NCI-H69 (cell line): ENCODE data around the gene CAMK4.
A peak's percentile ranks its signal among the peaks of the same experiment; 100 is the strongest.

Experiments
- DNase-seq: peaks from one replicate; lab custom pipeline; 2025; lab: John Stamatoyannopoulos, UW

Gene CAMK4

DNA sequence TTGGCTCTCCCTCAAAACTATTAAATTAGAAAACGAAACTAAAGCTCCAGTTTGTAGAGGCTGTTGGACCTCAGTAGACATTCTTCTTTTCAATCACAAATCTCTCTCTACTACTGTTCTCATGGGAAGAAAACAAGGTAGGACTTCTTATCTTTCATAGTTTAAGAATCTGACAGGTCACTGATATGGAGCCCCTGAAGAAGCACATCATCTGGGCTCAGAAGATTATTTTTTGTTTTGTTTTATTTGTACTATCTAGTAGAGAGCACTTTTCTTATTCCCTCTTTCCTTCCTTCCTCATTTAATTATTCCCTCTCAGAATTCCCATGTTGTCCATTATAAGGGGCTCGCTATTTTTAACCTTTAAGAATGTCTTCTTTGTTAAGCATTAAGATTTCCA, 261.9 kb downstream of the CAMK4 start:
- DNase-seq = no peak

DNA sequence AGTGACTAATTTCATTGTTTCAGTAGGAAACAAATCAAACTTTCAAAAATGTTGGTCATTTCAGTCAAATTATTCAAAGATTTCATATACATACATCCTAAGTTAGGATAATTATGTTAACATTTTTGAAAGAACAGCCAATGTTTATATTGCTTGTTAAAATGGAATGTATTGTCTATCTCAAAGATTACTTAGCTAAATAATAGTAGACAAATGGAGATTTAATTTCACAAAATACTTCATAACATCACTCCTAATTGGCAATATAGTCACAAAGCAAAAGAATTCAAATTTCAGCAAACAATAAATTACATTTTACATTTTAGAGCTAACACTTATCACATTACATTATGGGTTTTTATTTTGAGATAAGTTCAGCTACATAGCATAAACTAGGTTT, 262.7 kb downstream of the CAMK4 start:
- no peak for DNase-seq

DNA sequence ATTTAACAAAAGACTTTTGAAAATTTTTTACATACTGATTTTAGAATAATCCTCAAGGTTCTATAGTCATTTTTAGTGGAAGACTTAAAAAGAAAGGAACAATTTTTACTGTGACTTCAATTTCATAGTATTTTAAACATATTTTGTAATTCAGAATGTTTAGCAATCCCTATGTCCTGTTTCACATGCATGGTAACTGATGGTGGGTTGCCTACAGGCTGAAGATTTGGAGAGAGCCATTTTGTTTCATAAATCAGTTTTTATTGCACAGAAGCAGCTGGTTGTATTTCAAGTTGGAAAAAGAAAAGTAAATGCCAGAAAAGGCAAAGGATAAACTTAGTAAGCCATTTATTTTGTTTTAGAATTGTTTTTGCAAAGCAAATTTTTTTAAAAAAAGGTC, 264.2 kb downstream of the CAMK4 start:
- no peak for DNase-seq

DNA sequence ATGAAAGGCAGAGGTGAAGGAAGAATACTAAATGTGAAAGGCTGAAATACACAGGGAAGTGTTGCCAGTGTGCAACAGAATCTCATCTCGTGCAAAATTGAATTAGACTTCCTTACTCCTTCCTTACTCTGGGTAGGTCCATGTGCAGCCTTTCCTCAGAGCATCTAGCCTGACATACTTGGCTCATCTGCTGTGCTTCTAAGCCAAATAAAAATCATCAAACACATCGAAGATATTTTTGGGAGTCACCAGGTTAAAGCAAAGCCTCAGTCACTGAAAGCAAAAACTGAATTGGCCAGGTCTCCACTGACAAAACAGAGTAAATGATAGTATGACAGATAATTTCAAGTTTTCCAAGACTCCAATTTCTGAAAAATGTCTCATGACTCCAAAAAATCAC, 268.8 kb downstream of the CAMK4 start:
- DNase-seq = no peak

DNA sequence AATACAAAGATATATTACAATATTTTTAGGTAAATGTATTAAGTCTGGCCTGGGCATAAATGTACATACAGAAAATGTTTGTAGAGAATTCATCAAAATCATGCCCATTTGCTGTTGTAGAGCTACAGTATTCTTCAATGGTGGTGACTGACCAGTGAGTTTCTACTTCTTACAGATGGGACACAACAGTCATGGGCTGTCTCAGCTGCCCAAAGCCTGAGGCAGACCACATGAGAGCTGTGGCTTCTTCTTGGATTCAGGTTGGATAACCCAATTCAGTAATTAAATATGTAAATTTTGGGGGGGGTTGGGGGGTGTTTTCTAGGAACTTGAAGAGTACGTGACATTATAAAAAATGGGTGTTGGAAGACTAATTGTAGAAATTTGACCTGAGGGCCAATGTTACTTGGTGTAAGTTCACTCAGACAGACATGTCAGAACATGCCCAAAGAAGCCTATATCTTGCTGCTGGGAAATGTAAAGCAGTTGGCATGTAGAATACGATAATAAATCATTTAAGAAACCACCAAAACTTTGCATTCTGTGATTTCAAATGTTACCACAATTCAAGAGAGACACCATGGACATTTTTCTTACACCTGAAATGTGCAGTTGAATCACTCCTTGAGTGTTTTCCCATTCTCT, 270.3 kb downstream of the CAMK4 start:
- DNase-seq = peak; percentile 95

DNA sequence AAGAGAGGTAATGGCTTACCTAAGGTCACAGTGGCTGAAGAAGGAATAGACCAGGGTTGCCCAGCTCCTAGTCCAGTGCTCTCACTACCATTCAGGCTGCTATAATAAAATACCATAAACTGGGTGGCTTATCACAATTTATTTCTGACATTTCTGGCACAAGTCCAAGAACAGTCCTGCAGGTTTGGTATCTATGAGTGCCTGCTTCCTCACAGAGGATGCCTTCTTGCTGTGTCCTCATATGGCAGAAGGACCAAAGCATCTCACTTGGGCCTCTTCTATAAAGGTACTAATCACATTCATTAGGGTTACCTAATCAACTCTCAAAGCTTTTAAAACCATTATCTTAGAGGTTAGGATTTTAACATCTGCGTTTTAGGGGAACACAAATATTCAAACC, 271.0 kb downstream of the CAMK4 start:
- peak; percentile 88 for DNase-seq

DNA sequence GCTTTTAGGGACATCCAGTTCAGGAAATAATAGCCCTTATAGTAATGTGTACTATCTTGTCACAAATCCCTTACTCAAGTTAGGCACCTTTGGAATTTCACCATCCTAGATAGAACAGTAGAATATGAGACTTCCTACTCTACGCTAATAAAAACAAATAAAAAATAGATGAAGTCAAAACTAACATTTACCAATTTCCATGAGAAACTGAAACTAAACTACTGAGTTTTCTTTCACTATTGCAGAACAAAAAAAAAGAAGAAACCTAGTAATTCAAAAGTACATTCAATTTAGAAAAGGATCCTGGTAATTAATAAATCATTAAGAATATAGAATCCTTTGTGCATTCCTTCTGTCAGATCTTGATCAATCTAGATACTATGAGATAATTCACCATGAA, 274.2 kb downstream of the CAMK4 start:
- no peak for DNase-seq

DNA sequence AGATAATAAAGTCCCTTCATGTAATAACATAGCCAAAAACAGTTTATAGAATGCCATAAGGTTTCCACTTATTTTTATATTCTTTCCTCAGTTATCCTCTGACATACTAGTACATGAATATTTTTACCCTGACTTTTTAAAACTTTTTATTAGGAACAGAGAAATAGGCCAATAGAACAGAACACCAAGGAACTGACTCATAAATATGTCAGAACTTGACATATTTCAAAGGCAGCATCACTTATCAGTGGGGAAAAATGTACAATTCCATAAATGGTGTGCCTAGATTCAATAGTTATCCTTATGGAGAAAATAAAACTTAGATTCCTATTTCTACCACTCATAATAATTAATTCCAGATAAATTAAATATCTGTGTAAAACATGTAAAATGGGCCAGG, 278.8 kb downstream of the CAMK4 start:
- no peak for DNase-seq

DNA sequence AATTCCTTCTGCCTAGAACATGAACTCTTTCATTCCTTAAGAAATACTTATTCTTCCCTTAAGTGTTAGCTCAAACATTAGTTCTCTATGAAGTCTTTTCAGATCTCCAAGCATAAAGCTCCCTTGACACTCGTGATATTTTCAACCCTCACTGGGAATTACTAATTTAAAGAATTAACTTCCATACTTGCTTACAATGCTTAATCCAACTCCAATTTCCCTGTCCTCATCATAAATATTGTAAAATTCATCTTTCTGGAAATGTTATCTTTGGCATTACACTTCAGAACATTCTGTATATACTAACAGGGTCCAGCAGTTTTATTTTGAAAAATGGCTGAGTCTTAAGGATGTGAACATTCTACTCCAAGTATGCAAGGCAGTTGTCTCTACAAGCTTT, 280.9 kb downstream of the CAMK4 start:
- DNase-seq = no peak

DNA sequence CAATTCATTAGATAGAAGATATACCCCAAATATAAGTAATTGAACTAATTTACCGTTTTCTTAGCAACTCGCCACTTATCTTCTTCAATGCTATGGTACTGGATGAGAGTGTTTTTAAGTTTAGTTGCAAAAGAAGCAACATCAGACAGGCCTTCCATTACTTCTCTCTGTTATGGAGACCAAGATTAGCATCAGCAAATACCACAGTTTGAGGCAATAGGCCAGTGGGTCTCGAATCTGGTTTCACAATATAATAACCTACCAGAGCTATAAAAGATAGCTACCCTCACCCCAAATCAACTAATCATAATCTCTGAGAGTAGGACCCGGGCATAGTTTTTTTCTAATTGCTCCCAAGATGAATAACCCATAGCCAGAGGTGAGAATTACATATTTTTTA, 283.1 kb downstream of the CAMK4 start:
- no peak for DNase-seq

DNA sequence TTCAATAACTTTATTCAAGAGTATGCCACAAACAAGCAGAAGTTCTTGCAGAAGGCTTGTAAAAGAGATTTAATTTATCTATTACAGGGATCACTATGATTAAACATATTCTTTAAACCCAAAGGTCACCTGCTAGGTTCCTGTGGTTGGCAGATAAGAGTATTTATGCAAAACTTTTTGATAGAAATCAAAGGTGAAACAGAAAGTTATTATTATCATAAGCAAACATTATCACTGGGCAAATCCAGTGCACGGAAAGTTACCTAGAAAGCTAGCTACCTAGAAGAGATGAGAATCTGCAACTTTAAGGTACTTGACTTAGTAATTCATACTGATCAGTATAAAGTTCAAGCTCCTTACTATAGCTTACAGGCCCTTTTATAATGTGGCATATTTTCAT, 284.9 kb downstream of the CAMK4 start:
- DNase-seq = no peak

DNA sequence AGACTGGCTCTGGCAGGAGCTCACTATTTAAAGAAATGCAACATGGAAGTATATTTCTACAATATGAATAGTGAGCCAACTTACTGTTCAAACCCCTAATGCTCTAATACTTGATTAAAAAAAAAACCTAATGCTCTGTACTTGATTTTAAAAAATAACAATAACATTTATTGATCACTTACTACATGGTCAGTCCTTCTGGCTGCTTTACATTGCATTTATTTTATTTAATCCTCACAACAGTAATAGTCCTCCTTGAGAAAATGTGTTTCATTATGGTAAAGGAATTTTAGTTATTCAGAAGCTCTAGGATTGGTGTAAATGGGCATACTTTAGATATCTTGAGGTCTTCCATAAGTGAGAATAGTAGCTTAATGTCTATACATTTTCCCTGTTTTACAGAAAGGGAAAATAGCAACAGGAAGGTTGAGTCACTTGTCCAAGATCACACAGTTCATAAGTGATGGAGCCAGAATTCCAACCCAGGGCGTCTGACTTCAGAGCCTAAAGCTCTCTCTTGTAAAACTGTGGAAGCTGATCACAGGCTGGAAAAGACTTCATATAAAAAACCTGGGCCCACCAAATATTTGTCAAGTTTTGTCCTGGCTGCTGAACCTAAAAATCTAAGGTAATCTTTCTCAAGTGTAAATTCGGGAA, 287.1 kb downstream of the CAMK4 start:
- peak; percentile 54 for DNase-seq

DNA sequence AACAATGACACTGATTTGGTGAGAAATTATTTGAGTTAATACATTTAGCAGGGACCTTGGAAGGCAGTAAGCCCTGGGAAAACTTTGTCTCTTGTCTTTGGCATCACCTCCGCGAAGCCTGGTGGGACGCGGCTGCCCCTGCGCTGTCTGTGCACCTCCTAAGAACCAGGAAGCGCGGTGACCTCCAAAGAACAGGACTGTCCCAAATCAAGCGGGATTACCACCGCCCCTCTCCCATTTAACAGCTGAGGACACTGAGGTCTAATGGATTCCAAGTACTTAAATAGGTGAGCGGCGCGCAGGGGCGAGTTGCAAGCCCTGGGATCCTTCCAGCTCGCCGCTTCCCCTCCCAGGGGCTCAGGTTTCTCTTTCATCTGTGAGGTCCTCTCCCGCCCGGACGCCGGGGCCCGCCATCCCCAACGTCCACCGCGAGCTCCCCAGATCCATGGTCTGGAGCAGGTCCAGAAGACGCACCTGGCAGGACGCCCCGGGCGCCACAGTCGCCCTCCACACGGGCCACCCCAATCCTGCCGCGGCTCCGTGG, 287.7 kb downstream of the CAMK4 start:
- peak; percentile 94 for DNase-seq

DNA sequence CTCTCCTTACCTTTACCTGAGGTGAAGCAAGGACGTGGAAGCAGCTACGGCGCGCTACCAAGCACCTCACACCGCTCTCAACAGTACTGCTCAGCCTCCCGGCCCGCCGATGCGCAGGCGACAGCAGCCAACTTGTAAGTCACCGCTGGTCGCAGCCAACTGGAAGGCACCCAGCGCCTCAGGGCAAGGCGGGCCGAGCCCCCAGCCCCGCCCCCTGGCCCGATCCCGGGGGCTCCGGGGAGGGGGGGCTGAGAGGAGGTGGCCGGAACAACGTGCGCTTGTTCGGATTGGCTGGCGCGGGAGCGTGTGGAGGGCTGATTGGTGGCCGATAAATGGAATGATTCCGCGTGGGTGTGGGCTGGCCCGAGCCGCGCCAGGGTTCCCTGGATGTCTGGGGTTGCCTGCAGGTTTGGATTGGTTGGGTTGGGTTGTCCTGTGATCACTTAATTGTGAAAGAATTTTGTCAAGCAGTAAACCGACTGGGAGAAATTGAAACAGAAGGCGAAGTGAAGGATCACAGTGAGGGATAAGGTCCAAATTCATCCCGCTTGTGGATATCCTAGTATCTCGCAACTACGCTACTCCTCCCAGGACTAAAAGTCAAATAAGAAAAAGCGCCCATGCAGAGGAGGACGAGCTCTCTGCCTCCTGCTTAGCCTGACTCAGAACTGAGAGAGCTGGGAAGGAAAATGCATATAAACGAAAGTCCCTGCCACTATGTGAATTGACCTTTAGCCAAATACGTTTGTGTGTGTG, 288.4 kb downstream of the CAMK4 start, which contains the start of gene STARD4:
STARD4 (minus strand) TSS at position 161 of the 756 bp plus-strand sequence. CDS start 5,102 bp downstream, outside the sequence.
- peak; percentile 99 for DNase-seq

DNA sequence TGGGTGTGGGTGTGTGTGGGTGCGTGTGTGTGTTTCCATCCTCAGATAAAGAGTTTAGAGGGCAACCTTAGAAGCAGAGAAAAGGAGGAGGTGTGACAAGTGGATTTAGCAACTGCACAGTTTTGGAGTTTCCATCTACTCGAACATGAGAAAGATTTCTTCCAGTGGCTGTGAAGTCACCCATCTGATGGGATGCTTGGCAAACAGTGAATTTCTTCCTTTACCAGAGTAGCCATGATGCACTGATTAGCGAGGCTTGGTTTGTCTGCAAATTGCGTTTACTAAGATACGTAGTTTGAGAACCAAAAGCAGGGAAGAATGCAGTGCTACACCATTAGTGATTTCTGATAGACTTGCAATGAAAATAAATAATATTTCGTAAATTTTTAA, 288.9 kb downstream of the CAMK4 start:
- DNase-seq = no peak

DNA sequence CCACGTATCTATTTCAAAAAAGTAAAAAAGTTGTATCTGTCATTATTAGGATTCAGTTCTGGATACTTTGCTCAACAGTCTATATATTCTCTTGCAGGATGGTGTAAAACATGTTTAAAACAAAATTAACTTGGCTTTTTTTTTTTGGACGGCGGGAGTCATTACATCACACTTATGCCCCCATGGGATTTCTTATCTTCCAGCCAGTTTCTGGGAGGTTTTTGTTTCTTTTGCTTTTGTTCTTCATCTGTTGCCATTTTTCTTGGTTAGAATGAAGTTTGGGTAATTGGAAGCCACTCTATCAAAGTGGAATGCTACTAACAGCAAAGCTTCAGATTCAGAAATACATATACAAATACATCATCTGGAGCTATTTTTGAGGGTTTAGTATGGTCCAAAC, 289.9 kb downstream of the CAMK4 start:
- no peak for DNase-seq

DNA sequence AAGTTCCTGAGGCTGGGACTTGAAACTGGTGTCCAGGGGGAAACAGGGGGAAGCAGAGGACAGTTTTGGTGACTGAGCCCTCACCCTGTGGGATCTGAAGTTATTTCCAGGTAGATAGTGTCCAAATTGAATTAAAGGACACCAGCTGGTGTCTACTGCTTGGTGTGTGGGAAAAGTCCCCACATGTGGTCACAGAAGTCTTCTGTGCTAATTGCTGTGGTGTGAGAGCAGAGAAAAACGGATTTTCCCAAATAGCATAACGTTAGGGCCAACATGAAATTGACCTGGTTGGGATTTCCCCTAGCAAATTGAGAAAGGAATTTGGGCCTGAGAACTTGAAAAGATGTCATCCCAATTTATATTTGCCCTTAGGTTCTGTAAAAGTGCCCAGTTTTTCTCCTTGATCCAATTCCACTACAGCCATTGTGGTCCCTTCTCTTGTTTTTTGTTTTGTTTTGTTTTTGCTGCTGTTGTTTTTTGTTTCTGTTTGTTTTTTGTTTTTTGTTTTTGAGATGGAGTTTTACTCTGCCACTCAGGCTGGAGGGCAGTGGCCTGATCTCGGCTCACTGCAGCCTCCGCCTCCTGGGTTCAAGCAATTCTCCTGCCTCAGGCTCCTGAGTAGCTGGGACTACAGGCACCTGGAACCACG, 293.8 kb downstream of the CAMK4 start:
- no peak for DNase-seq

DNA sequence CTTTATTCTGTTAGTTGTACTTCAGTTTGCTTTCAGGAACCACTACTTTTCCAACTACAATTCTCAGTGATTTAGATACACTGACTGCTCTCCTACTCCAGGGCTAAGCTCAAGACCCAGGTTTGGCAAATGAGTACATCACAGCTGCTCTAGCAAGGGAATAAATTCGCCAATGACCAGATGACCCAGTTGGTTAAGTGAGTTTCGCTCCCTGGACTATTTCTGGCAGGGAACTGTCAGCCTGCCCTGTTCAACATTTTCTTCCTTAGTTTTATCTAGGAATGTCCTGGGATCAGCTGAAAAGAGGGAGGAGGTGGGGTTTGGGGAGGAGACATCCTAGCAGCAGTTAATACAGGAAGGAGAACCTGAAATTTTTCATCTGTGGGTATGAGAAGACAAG, 294.6 kb downstream of the CAMK4 start:
- no peak for DNase-seq

DNA sequence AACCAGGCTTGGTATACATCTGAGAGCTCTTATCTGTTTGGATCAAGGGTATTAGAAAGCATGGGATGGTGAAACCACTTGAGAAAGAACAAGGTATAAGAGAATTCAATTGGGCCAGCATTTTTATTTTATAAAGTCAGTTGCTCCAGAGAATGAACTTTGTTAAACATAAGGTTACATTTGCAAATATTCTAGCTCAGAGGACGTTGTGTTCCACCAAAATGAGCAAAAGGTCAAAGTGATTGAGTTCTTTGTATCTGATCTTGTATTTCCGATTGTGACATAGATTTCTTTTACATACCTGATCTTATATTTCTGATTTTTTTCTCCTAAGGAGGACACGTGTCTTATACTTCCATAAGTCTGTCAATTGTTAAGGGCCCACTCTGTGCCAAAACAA, 296.7 kb downstream of the CAMK4 start:
- DNase-seq = no peak

DNA sequence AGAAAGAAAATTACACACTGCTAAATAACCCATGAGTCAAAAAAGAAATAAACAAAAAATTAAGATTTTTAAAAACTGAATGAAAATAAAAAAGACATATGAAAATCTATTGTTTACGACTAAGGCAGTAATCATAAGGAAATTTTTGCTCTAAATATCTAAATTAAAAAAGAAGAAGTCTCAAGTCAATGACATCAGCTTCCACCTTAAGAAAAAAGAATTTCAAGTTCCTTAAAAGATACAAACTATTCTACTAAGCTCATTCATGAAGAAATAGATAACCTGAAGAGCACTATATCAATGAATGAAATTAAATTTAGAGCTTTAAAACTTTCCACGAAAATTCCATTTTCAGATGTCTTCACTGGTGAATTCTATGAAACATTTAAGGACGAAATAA, 303.9 kb downstream of the CAMK4 start:
- no peak for DNase-seq

DNA sequence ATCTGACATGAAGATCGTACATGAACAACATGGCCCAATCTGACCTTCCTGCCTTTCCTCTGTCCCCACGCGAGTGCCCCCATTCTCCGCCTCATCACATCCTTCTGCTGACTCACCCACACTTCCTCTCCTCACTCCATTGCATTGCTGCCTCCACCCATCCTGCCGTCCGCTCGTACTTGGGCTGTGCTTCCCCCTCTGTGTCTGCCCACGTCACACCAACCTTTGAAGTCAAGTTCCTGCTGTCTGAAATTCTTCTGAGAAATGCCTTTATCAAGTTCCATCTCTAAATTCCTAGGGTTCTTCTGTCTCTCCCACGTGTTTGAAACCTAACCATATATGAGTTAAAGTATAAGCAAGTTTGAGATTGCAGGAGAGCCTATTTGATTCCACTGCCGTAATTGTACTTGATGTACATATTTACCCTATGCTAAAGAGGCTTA, 306.1 kb downstream of the CAMK4 start:
- no peak for DNase-seq

DNA sequence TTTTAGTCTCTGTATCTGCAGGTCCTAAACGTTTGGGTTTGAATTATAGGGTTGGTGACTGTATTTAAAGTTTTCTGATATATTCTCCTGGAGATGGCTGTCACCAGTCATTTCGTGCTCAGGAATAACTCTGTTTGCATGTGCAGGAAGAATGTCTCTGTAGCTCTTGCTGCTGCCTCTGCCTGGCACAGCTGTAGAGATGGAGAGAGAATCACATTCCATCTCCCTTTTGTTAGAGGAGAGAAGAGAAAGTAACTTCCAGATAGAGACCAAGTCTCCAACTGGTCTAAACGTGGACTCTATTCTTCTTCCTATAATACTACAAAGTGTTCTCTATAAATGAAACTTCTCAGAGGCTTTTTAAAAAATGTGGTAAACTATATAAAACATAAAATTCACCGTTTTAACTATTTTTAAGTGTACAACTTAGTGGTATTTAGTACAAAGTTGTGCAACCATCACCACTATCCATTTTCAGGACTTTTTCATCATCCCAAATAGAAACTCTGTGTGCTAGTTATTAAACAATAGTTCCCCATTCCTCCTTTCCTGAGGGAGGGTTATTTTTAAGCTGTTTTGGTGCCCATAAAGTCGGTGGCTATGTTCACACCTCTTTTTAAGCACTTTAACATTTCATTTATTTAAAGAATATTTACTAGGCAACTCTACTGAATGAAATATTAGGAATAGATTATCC, 308.9 kb downstream of the CAMK4 start:
- no peak for DNase-seq
